ENCODE results near the gene CERS6.

- TF ChIP-seq CTCF (conservative IDR thresholded peaks at IDR 0.05) = no peak
- TF ChIP-seq EZH2 (IDR thresholded peaks at IDR 0.05; ENCODE audit: low read depth) = no peak
These were observed 234.4 kb downstream of the CERS6 start for GRCh38 chr2:168690381-168690885.
